C4-2B (cell line): ENCODE data around the gene SHB.

Source experiments
- ZFX ChIP-seq: fragments of 450-650 bp; IDR thresholded peaks from 2 replicates; pipeline ENCODE4 v1.6.1; 2017
- TF ChIP-seq, protein P1 (sequence below): fragments of 450-650 bp; conservative IDR thresholded peaks from 2 replicates; pipeline ENCODE4 v1.5.1; 2017; ENCODE audit warnings: mild to moderate bottlenecking

DNA sequence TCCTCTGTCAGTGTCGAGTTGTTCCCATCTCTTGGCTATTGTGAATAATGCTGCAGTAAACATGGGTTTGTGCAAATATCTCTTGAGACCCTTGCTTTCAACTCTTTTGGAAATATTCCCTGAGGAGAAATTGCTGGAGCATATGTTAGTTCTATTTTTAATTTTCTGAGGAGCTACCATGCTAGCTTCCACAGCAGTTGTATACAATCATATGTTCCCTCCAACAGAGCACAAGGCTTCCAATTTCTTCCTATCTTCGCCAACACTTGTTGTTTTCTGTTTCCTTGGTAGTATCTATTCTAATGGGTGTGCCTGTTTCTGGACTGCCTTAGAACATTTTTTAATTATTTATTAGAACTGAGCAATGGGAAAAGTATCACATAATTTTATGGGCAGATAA lies 23.6 kb upstream of the SHB start:
- TF ChIP-seq, protein P1, sequence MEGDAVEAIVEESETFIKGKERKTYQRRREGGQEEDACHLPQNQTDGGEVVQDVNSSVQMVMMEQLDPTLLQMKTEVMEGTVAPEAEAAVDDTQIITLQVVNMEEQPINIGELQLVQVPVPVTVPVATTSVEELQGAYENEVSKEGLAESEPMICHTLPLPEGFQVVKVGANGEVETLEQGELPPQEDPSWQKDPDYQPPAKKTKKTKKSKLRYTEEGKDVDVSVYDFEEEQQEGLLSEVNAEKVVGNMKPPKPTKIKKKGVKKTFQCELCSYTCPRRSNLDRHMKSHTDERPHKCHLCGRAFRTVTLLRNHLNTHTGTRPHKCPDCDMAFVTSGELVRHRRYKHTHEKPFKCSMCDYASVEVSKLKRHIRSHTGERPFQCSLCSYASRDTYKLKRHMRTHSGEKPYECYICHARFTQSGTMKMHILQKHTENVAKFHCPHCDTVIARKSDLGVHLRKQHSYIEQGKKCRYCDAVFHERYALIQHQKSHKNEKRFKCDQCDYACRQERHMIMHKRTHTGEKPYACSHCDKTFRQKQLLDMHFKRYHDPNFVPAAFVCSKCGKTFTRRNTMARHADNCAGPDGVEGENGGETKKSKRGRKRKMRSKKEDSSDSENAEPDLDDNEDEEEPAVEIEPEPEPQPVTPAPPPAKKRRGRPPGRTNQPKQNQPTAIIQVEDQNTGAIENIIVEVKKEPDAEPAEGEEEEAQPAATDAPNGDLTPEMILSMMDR = no peak
- no peak for TF ChIP-seq ZFX
